ENCODE data around the gene CCZ1. TPM values are rescaled to one million over a fixed set of nuclear protein-coding genes. Genes with fewer than 3 reads are reported as not detected.
A peak's percentile ranks its signal among the peaks of the same experiment; 100 is the strongest.
"Not testable (repeated sequence)": the region's sequence is repeated elsewhere in the genome, so short reads cannot be mapped to it uniquely, and the experiment has no call there.

The CCZ1 gene
- total RNA-seq: 81.7 and 85.3 TPM in 2 replicates

GRCh38 chr7:5898480-5899224 lies at the start of gene CCZ1:
Gene CCZ1, plus strand, starts transcription at chr7:5898733. Its CDS starts 67 bp downstream, at chr7:5898800.
- peak within 1 kb of the TSS; percentile 82 for H3K27ac Mint-ChIP-seq
- peaks cover 12% of the 10 kb centered on the region for H3K36me3 Mint-ChIP-seq (ENCODE audit: low read depth)
- peak within 1 kb of the TSS; percentile 86 for H3K4me3 Mint-ChIP-seq
- CTCF ChIA-PET; H3K4me1 Mint-ChIP-seq; H3K27me3 Mint-ChIP-seq; H3K9me3 Mint-ChIP-seq; intact Hi-C loops (cut with micrococcal nuclease): not testable (repeated sequence)
- POLR2A ChIA-PET: interaction anchor here (0.7 kb wide), 2 partner anchors 208 to 536 kb away, joined by 3 read pairs; no protein-coding TSS in a partner anchor
- DNase-seq (peak; percentile 62), ATAC-seq (ENCODE audit: low read depth) (peak; percentile 90)

- peaks cover 8% of the 10 kb centered on the region for H3K36me3 Mint-ChIP-seq (ENCODE audit: low read depth)
These were observed 47.6 kb upstream of the CCZ1 start for GRCh38 chr7:5850944-5851343.

GRCh38 chr7:5854738-5855137 lies 43.8 kb upstream of the CCZ1 start:
- no peak for DNase-seq

More at GRCh38 chr7:5850944-5851343, 47.6 kb upstream of the CCZ1 start:
- no peak for TF ChIP-seq CTCF (IDR thresholded peaks at IDR 0.05)
- Mint-ChIP-seq H3K4me3 (no peak overlapping the region), H3K9me3 (no peaks in the 10 kb centered on the region), H3K27me3 (no peaks in the 10 kb centered on the region), H3K27ac (no peak overlapping the region), H3K4me1 (no peaks in the 10 kb centered on the region)
- intact Hi-C loops (cut with micrococcal nuclease): no loop called here
- ATAC-seq (ENCODE audit: low read depth) (no peak), DNase-seq (no peak)
- ChIA-PET CTCF (no interaction called here), POLR2A (no interaction called here)

GRCh38 chr7:5857041-5857575 lies 41.4 kb upstream of the CCZ1 start:
- H3K4me1 Mint-ChIP-seq; H3K27ac Mint-ChIP-seq; DNase-seq; H3K36me3 Mint-ChIP-seq (ENCODE audit: low read depth); ATAC-seq (ENCODE audit: low read depth); H3K27me3 Mint-ChIP-seq; H3K9me3 Mint-ChIP-seq; H3K4me3 Mint-ChIP-seq: not testable (repeated sequence)
- intact Hi-C loops (cut with micrococcal nuclease): loop anchor here (2.0 kb wide), 1 partner anchor 578 kb away; no protein-coding TSS in a partner anchor
- ChIA-PET POLR2A (interaction anchor here (0.7 kb wide), 1 partner anchor 25 kb away, joined by 3 read pairs; no protein-coding TSS in a partner anchor), CTCF (interaction anchor here (1.6 kb wide), 1 partner anchor 466 kb away, joined by 5 read pairs; no protein-coding TSS in a partner anchor)

More at GRCh38 chr7:5854738-5855137, 43.8 kb upstream of the CCZ1 start:
- ATAC-seq (ENCODE audit: low read depth): no peak
- ChIA-PET POLR2A (no interaction called here), CTCF (no interaction called here)
- intact Hi-C loops (cut with micrococcal nuclease): no loop called here
- Mint-ChIP-seq H3K4me3 (no peak overlapping the region), H3K9me3 (no peaks in the 10 kb centered on the region), H3K27me3 (no peaks in the 10 kb centered on the region), H3K4me1 (peaks cover 3% of the 10 kb centered on the region), H3K36me3 (ENCODE audit: low read depth) (peaks cover 4% of the 10 kb centered on the region), H3K27ac (no peak overlapping the region)
- TF ChIP-seq CTCF (IDR thresholded peaks at IDR 0.05): no peak

- DNase-seq; H3K4me1 Mint-ChIP-seq; POLR2A ChIA-PET; H3K4me3 Mint-ChIP-seq; H3K36me3 Mint-ChIP-seq (ENCODE audit: low read depth); ATAC-seq (ENCODE audit: low read depth); H3K27me3 Mint-ChIP-seq; H3K27ac Mint-ChIP-seq; intact Hi-C loops (cut with micrococcal nuclease); H3K9me3 Mint-ChIP-seq; CTCF ChIA-PET: not testable (repeated sequence)
These were observed 40.0 kb upstream of the CCZ1 start for GRCh38 chr7:5858494-5858893.

- ATAC-seq (ENCODE audit: low read depth): not testable (repeated sequence)
These were observed 37.3 kb upstream of the CCZ1 start for GRCh38 chr7:5861281-5861680.

GRCh38 chr7:5862753-5863366 lies 35.7 kb upstream of the CCZ1 start:
- H3K27ac Mint-ChIP-seq; ATAC-seq (ENCODE audit: low read depth); DNase-seq; intact Hi-C loops (cut with micrococcal nuclease); H3K9me3 Mint-ChIP-seq; CTCF ChIA-PET; H3K4me3 Mint-ChIP-seq; POLR2A ChIA-PET; H3K4me1 Mint-ChIP-seq; H3K36me3 Mint-ChIP-seq (ENCODE audit: low read depth): not testable (repeated sequence)
- peaks cover 20% of the 10 kb centered on the region for H3K27me3 Mint-ChIP-seq

More at GRCh38 chr7:5861281-5861680, 37.3 kb upstream of the CCZ1 start:
- CTCF ChIA-PET; H3K27ac Mint-ChIP-seq; intact Hi-C loops (cut with micrococcal nuclease); H3K4me1 Mint-ChIP-seq; DNase-seq; H3K9me3 Mint-ChIP-seq; H3K4me3 Mint-ChIP-seq; H3K36me3 Mint-ChIP-seq (ENCODE audit: low read depth): not testable (repeated sequence)
- peaks cover 15% of the 10 kb centered on the region for H3K27me3 Mint-ChIP-seq
- POLR2A ChIA-PET: interaction anchor here (0.6 kb wide), 1 partner anchor 228 kb away, joined by 4 read pairs; no protein-coding TSS in a partner anchor

GRCh38 chr7:5865279-5865931 lies 33.1 kb upstream of the CCZ1 start:
- peaks cover 21% of the 10 kb centered on the region for H3K27me3 Mint-ChIP-seq
- ATAC-seq (ENCODE audit: low read depth); CTCF ChIA-PET; H3K4me3 Mint-ChIP-seq; H3K27ac Mint-ChIP-seq; H3K4me1 Mint-ChIP-seq; intact Hi-C loops (cut with micrococcal nuclease); DNase-seq; H3K9me3 Mint-ChIP-seq; H3K36me3 Mint-ChIP-seq (ENCODE audit: low read depth); POLR2A ChIA-PET: not testable (repeated sequence)

All from activated B cell treated with CpG ODN at 0.5 μM for 24 hours (primary cell).